Measurements from ENCODE around the gene HADHB.
A peak's percentile ranks its signal among the peaks of the same experiment; 100 is the strongest.

Gene HADHB

DNA sequence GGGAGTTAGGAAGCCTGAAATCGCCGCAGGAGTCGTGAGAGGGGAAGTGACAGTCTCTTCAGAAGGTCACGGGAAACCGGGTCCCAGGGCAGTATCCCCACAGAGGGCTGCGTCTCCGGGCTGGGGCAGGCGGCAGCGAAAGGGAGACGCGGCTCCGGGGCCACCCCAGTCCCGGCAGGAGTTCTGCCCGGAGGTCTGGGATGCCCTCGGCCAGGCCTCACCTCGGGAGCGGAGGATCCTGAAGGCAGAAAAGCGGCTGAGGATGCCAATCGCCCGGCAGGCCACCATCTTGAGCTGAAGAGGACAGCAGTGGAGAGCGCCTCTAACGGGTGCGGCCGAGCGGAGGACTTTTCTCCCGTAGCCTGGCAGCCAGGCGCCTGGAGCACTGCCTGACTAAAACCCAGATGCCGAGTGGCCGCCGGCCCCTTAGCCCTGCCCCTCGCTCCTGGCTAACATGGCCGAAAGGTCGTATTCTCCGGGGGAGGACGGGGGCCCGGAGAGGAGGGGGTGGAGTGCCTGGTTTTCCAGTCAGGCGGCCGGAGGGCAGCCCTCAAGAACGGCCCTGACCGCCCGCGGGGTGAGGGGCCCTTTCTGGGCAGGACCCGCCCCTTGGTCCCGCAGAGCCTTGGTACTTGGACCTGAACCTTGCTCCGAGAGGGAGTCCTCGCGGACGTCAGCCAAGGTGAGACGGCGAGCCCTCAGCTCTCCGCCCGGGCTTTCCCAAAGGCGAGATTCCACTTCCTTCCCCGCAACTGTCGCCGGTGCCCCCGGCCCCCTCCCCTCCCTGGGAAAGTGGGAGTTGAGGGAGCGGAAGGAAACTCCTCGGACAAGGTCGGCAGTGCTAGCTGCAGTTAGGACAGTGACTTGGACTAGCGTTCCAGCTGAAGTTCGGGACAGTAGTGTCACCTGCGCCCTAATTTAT, at the start of gene HADHB, which contains the start of gene HADHA:
Gene HADHB (plus strand): TSS at position 631 of the 922 bp plus-strand sequence. CDS start 9,316 bp downstream, outside the sequence.
Gene HADHA (minus strand): TSS at position 324 of the 922 bp plus-strand sequence. CDS start 36 bp downstream, at position 288.
- DNase-seq = peak; percentile 86 to 96

DNA sequence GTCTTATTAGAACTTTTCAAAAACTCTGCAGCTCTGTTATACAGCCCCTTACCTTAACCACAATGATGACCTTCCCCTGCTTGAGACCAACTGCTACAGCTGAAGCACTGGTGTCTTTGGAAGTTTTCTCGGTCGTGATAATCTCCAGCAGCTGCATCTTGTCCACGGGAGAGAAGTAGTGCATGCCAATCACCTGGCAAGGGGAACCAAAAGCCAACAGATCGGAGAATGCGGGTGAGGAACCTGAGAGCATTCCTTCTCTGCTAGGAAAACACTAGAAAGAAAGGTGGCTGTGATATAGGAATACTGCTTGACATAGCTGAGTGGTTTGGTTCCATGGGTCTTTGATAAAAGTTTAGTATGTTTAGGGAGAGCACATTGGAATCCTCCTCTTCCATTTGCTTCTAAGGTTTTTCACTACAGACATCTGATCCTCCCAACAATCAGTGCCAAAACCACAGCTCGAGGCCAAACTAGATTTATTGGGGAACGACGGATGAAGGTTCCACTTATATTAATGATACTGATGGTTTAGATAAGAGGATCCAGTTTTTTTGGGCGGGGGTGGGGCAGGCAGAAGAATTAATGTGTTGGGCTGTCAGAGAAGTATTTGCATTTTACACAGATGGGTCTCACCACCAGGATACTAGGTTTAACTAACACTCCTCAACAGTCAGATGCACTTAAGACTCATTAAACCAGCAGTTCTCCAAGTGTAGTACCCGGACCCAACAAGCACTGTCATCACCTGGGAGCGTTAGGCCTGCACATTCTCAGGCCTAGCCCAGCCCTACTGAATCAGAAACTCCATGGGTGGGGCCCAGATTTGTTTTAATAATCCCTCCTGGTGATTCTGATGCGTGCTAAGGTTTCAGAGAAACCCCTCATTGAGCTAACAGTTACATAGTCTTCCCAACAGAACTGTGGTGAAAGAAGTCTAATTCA, 49.4 kb upstream of the HADHB start:
- no peak for DNase-seq

GRCh38 chr2:26196683-26197418, 47.9 kb upstream of the HADHB start:
- no peak for DNase-seq

DNA sequence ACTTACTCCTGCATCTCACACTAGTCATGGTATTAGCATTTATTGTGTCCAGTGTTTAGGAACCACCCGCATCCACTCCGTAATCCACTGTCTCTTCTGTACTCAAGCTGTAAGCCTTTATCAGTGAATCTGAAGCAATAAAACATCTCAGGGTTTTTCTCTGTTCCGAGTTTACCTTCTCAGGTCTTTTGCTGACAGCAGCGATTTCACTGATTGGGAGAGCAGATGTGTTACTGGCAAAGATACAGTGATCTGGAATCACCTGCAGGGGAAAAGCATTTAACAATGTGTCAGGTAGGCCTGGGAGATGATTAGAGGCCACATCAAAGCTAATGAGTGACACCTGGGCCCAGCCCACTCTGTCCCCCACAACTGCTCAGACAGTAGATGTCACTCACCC, 47.2 kb upstream of the HADHB start:
- no peak for DNase-seq

DNA sequence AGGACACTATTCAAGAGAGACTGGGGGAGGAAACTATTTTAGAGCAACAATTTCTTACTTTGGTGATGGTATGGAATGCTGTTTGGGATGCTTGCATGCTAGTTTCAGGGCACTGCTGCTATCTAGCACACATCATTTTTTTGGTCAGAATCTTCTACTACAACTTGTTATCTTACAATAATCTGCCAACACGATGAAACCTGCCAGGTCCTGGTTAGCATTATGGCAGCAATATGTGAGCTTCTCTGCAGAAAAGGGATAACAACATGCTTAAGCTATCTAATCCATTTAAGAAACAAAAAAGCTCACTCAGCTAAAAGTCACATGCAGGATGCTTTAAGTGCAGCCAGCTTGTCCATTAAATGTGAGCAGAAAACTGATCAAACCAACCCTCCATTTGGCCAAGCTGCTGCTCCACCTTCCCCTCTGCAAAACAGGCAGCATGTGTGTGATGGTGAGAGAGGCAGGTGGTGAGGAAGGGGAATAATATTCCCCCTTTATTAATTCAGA, 41.7 kb upstream of the HADHB start:
- no peak for DNase-seq

DNA sequence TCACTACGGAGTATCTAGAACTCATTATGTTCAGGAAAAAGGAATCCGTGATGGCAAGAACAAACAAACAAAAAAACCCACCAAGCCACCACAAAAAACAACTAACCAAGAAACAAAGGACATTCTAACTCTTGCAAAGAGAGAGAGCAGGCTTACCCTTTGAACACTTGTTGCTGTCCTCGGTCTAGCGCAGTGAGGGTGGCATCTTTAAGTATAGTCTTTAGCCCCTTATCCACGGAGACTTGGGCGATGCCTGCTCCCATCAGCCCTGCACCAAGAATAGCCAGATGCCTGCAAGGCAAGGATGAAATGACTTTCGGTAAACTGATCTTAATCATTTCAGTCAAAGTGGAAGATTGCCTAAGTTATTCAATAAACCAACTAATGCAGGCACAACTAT, 40.8 kb upstream of the HADHB start:
- DNase-seq = no peak

DNA sequence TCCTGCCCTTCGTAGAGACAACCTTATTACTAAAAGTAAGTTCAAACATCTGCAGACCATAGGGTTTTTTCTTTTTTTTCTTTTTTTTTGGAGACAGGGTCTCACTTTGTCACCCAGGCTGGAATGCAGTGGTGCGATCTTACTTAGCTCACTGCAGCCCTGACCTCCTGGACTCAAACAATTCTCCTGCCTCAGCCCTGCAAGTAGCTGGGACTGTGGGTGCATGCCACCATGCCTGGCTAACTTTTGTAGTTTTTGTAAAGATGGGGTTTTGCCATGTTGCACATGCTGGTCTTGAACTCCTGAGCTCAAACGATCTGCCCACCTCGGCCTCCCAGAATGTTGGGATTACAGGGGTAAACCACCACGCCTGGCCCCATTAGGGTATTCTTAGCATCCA, 32.7 kb upstream of the HADHB start:
- DNase-seq = no peak

- no peak for DNase-seq
These were observed 30.0 kb upstream of the HADHB start for GRCh38 chr2:26214759-26215158.

GRCh38 chr2:26215833-26216232, 28.9 kb upstream of the HADHB start:
- DNase-seq = no peak

DNA sequence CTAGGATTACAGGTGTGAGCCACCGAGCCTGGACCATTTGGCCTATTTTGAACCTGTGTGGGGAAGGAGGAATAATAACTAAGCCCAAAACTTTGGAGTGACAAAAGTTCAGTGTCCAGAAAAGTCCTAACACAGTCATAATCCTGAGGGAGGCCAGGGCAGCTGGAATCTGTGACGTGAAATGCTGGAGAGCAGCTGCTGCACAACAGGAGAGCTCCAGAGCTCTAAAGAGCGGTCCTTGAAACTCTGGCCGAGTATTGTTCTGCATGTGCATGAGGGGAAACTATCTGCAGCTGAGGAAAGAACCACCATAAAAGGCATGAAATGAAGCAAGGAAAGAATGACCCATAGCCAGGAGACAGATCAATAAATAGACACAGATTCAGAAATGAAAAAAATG, 28.2 kb upstream of the HADHB start:
- no peak for DNase-seq

GRCh38 chr2:26217720-26218119, 27.0 kb upstream of the HADHB start:
- DNase-seq = no peak

DNA sequence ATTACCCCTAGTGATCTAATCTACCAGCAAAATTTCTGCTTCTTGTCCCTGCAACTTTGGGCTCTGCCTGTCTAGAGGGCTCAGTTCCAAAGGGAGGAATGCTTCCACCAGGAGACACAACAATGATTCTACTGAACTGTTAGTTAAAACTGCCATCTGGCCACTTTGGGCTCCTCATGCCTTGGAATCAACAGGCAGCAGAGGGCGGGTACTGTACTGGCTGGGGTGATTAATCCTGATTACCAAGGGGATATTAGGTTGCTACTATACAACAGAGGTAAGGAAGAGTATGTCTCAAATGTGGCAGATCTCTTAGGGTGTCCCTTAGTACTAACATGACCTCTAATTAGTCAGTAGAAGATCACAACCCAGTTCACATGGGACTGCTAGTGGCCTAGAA, 21.7 kb upstream of the HADHB start:
- no peak for DNase-seq

DNA sequence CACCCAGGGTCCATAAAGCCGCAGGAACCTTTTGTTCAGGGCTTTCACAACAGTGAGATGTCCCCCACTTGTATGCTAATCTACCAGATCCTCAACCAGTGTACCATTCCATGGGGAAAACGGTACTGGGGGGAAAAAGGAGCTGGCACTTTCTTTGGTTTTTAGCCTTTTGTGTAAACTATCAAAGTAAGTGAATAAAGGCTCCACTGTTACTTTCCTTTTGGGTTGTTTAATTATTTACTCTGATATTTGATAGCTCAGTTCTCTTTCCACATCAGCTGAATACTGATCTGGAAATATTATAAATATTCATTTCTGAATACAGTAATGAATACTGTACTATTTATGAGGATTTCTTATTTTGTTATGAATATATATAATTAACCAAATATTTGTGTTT, 20.6 kb upstream of the HADHB start:
- no peak for DNase-seq

GRCh38 chr2:26229595-26229994, 15.1 kb upstream of the HADHB start:
- no peak for DNase-seq

GRCh38 chr2:26230806-26231205, 13.9 kb upstream of the HADHB start:
- no peak for DNase-seq

- no peak for DNase-seq
These were observed 9.7 kb upstream of the HADHB start for GRCh38 chr2:26235089-26235488.

DNA sequence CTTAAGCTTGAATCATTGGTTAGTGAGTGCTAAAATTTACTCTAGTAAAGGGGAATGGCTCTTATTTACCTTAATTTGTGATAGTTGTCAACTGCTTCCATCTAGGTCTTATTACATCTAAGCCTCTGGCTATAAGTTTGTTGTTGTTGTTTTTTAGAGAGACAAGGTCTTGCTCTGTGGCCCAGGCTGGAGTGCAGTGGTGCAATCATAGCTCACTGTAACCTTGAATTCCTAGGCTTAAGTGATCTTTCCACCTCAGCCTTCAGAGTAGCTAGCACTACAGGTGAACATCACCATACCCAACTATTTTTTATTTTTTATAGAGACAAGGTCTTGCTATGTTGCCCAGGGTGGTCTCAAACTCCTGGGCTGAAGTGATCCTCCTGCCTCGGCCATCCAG, 6.9 kb upstream of the HADHB start:
- no peak for DNase-seq

GRCh38 chr2:26238311-26238958, 6.3 kb upstream of the HADHB start:
- peak; percentile 67 to 78 for DNase-seq

DNA sequence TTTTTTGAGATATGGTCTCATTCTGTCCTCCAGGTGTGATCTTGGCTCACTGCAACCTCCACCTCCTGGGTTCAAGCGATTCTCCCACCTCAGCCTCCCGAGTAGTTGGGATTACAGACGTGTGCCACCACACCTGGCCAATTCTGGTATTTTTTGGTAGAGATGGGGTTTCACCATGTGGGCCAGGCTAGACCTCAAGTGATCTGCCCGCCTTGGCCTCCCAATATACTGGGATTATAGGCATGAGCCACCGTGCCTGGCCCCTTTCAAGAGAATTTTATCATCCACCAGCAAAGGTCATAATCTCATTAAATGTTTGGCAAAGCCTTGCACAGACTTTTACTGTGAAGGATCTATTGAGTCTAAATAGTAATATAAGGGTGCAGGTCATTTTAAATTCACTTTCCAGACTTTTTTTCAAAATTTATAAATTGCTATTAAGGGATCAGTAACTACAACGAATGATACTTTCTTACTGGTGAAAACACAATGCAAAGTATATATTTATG, 2.8 kb upstream of the HADHB start:
- no peak for DNase-seq

DNA sequence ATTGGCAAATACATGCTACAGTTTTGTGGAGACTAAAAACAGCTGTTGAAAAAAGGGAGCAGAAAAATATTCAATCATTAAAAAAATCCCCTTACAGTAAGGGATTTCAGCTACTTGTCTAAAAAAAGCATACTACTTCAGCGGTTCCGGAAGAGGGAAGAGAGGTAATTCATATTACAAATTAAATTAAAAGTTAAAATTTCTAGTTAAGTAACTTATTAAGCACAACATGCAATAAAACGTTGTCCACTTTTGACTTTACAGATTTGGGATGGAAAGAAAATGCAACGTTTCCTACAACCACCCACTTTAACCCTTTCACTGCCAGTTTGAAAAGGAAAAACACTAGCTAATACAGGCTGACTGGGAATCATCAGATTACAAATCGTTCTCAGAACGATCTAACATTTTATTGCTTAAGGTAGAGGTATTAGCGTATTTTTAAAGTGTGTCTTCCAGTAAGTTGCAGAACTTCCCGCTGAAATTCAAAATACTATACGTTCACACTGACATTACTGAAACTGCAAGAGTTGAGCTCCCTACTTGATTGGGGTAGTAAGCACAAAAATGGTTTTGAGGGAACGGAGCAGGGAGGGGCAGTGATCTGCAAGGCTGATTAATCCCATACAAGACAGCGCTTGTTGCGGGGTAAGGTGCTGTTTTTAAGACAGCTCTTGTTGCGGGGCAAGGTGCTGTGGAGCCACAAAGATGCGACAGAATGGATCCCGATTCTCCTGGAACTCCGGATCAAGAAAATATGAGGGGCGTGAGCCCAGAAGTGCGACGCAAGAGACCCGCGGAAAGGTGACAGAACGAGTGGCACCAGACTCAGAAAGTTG, 1.1 kb upstream of the HADHB start:
- DNase-seq = no peak

DNA sequence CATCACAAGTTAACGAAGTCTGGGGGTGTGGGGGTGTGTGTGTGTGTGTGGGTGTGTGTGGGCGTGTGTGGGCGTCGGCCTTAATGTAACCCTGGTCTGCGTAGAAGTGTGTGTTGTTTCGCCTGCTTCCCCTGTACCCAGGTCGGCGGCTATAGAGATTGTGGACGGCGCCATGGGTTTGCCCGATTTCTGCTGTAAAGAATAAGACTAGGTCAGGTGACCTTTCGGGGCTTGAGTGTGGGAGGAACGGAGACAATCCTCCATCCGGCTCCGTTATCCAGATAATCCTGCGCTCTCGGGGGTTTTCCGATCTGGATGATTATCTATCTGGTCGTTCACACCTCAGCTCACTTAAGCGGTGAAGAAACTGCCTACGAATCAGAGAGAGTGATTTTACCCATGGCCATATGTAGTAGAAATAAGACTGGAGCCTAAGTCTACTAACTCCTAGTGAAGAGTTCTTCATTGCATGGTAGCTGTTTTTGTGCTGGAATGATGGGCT, 543 bp downstream of the HADHB start:
- DNase-seq = peak; percentile 40 to 54
